Astrocyte of the cerebellum (primary cell): Measurements from ENCODE around the gene CACNA2D1.

Source experiments
- DNase-seq: peaks from one replicate; pipeline ENCODE4 v3.0.0-alpha.2; 2011; ENCODE audit warnings: low read depth
- H3K4me3 ChIP-seq: 2 replicates; pipeline ENCODE4 v1.5.1; 2011; ENCODE audit warnings: mild to moderate bottlenecking, low read depth, low read length, moderate library complexity
- in situ Hi-C: cut with HindIII; loops from 2 replicates; pipeline ENCODE4 v1.10.0; 2017; ENCODE audit warnings: low sequenced_read_pairs
- TF ChIP-seq, protein P1 (sequence below): IDR thresholded peaks from 2 replicates; pipeline ENCODE4 v1.5.1; 2012; ENCODE audit warnings: low read length, low read depth, moderate library complexity, mild to moderate bottlenecking; ENCODE audit errors: missing control alignments

The CACNA2D1 gene

DNA sequence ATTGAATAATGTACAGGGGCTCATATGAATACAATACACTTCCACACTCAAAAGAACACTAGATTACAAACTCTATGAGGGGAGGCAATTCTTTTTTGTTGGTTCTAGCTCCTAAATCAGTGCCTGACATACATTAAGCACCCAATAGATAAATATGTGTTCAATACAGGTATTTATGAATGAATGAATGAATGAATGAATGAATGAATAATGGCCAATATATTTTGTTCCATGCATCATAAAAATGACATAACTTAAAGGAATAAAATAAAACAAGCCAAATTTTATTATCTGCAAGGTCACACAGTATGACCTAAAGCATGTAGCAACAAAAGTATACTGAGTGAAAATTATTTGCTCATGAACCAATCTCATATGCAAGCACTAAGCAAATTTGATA lies 168.9 kb downstream of the CACNA2D1 start:
- TF ChIP-seq, protein P1, sequence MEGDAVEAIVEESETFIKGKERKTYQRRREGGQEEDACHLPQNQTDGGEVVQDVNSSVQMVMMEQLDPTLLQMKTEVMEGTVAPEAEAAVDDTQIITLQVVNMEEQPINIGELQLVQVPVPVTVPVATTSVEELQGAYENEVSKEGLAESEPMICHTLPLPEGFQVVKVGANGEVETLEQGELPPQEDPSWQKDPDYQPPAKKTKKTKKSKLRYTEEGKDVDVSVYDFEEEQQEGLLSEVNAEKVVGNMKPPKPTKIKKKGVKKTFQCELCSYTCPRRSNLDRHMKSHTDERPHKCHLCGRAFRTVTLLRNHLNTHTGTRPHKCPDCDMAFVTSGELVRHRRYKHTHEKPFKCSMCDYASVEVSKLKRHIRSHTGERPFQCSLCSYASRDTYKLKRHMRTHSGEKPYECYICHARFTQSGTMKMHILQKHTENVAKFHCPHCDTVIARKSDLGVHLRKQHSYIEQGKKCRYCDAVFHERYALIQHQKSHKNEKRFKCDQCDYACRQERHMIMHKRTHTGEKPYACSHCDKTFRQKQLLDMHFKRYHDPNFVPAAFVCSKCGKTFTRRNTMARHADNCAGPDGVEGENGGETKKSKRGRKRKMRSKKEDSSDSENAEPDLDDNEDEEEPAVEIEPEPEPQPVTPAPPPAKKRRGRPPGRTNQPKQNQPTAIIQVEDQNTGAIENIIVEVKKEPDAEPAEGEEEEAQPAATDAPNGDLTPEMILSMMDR, result no peak
- no peak for DNase-seq

DNA sequence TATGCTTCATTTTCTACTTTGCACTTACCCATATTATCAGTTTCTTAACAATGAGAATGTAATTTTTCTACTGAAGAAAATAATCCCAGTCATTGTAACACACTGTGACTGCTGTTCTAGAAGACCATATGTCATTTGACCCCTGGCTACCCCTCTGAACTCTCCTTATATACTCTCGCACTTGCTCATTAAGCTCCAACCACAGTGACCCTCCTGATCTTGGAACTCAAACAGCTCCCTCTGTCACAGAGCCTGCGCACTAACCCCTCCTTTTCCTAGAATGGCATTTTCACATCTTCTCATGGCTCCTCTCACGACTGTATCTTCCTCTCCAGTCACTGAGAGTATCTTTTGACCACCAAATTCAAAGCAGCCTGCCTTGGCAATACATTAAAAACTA lies 169.7 kb downstream of the CACNA2D1 start:
- DNase-seq, result no peak
- TF ChIP-seq, protein P1, result no peak
- in situ Hi-C loops, result no loop called here
- no peak overlapping the region for H3K4me3 ChIP-seq

More for the DNA sequence above, 168.9 kb downstream of the CACNA2D1 start:
- H3K4me3 ChIP-seq, result no peak overlapping the region
- in situ Hi-C loops, result no loop called here

DNA sequence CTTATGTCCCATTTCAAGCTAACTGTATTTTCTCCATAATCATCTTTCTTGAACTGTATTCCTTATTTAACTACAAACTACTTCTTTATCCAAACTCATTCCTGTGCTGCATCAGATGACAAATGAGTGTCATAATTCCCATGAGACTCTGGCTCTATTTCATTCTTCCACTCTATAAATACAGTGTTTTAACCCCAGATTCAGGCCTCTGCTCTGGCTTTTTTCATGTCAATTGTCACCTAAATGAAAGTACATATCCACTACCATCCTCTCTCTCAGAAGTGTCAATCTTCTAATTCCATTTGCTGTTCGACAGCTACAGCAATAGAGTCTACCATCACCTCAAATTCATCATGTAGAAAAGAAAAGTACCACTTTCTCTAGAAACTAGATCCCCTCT lies 172.7 kb downstream of the CACNA2D1 start:
- no peak for DNase-seq
- TF ChIP-seq, protein P1, result no peak
- in situ Hi-C loops, result no loop called here

DNA sequence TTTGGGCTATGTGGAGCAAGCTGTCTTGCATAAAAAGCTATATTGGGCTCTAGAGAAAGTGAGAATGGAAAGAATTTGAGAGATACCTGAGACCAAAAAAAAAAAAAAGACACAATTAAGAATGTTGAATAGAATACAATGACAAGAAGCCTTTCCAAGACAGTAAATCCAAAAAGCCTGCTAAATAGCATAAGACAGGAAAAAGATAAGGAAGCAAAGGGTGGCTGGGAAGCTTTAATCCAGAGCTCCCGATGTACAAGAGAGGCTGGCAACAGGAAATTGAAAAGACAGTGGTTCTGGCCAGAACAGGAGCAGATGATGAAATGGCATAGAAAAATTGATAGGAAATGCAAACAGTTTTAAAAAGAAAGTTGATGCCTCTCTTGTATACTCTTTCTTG lies 174.9 kb downstream of the CACNA2D1 start:
- TF ChIP-seq, protein P1, result no peak
- in situ Hi-C loops, result no loop called here
- DNase-seq, result no peak
- no peak overlapping the region for H3K4me3 ChIP-seq

More for the DNA sequence above, 172.7 kb downstream of the CACNA2D1 start:
- H3K4me3 ChIP-seq, result no peak overlapping the region

DNA sequence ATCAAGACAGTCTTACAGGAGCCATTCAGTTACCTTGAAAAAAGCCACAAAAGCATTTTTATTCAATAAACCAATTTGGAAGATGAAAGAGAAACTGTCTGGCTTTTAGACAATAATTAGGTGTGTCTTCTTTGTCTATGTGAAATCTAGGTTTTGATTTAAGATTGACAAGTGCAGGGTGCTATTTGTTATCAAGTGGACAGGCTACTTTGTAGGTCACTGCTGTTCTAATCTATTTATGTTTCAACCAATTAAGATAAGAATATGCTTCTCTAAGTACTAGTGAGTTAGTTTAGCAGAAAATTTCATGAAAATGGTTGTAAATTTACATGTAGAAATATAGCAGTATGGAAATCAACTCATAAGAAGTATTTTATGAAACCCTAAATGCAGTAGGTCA lies 177.5 kb downstream of the CACNA2D1 start:
- TF ChIP-seq, protein P1, result no peak
- DNase-seq, result no peak
- in situ Hi-C loops, result no loop called here
- H3K4me3 ChIP-seq, result no peak overlapping the region

DNA sequence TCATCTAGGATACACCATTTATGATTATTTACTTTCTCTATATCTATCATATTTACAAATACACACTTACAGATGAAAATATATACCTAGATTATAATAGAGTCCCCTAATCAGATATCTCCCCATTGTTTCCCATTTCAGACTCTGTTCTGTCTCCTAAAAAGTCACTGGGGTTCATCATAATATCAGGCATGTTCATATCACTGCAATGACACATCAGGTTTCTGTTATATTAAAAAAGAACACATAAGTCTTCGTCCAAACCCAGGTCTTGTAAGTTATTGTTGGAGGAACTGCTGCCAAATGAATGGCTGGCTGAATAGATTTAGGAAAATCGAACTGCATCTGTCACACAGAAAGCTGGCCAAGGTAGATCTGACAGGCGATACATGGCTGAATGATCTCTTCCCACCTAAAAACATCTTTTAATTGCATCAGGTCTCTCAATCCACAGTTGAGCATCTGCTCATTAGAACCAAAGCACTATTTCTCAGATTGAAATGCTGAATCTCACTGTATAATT lies 178.7 kb downstream of the CACNA2D1 start:
- TF ChIP-seq, protein P1, result no peak
- in situ Hi-C loops, result no loop called here
- DNase-seq, result no peak
- H3K4me3 ChIP-seq, result no peak overlapping the region
